ENCODE data around the gene GRM1.

Gene GRM1

GRCh38 chr6:146100776-146101175 is 71.9 kb downstream of the GRM1 start:
- no peak for DNase-seq

- DNase-seq, result no peak
Measured at GRCh38 chr6:146103416-146104072, 74.7 kb downstream of the GRM1 start.

GRCh38 chr6:146106532-146106931 is 77.7 kb downstream of the GRM1 start:
- no peak for DNase-seq

- DNase-seq, result no peak
Measured at GRCh38 chr6:146110990-146111389, 82.1 kb downstream of the GRM1 start.

- DNase-seq, result no peak
Measured at GRCh38 chr6:146111881-146112450, 83.1 kb downstream of the GRM1 start.

- no peak for DNase-seq
Measured at GRCh38 chr6:146113084-146113623, 84.3 kb downstream of the GRM1 start.

- DNase-seq, result no peak
Measured at GRCh38 chr6:146123616-146124015, 94.8 kb downstream of the GRM1 start.

GRCh38 chr6:146127447-146128215 is 98.8 kb downstream of the GRM1 start:
- no peak for DNase-seq

GRCh38 chr6:146133866-146134265 is 105.0 kb downstream of the GRM1 start:
- no peak for DNase-seq

- no peak for DNase-seq
Measured at GRCh38 chr6:146135167-146135566, 106.3 kb downstream of the GRM1 start.

GRCh38 chr6:146146836-146147235 is 118.0 kb downstream of the GRM1 start:
- DNase-seq, result no peak

GRCh38 chr6:146149770-146150169 is 120.9 kb downstream of the GRM1 start:
- no peak for DNase-seq

GRCh38 chr6:146153040-146153758 is 124.3 kb downstream of the GRM1 start:
- no peak for DNase-seq

GRCh38 chr6:146154197-146154596 is 125.3 kb downstream of the GRM1 start:
- no peak for DNase-seq

- no peak for DNase-seq
Measured at GRCh38 chr6:146161664-146162063, 132.8 kb downstream of the GRM1 start.

- DNase-seq, result no peak
Measured at GRCh38 chr6:146169872-146170271, 141.0 kb downstream of the GRM1 start.

GRCh38 chr6:146177785-146178184 is 148.9 kb downstream of the GRM1 start:
- DNase-seq, result no peak

GRCh38 chr6:146183831-146184230 is 155.0 kb downstream of the GRM1 start:
- no peak for DNase-seq

- no peak for DNase-seq
Measured at GRCh38 chr6:146184701-146185100, 155.8 kb downstream of the GRM1 start.

- no peak for DNase-seq
Measured at GRCh38 chr6:146189131-146189530, 160.3 kb downstream of the GRM1 start.

GRCh38 chr6:146190581-146190980 is 161.7 kb downstream of the GRM1 start:
- no peak for DNase-seq

GRCh38 chr6:146191166-146191565 is 162.3 kb downstream of the GRM1 start:
- DNase-seq, result no peak

GRCh38 chr6:146191612-146192011 is 162.8 kb downstream of the GRM1 start:
- DNase-seq, result no peak

All from activated CD4-positive, alpha-beta T cell treated with anti-CD3 and anti-CD28 coated beads, Interleukin-2, amount 50 U/mL, for 4 hours (primary cell).